HL-60 (cell line): Measurements from ENCODE around the gene ADAT3.
"Not testable (repeated sequence)": the region's sequence is repeated elsewhere in the genome, so short reads cannot be mapped to it uniquely, and the experiment has no call there.

Experiments used
- GABPA ChIP-seq: IDR thresholded peaks from 2 replicates; pipeline ENCODE4 v1.6.1; 2012; ENCODE audit warnings: low read depth
- POLR2AphosphoS5 ChIP-seq: IDR thresholded peaks from 2 replicates; pipeline ENCODE4 v1.6.1; 2012; ENCODE audit warnings: low read depth
- TF ChIP-seq, protein P1 (sequence below): IDR thresholded peaks from one replicate; pipeline ENCODE4 v1.5.1; 2011; ENCODE audit warnings: low read length, control low read depth, inconsistent platforms; ENCODE audit not compliant: insufficient read depth
- TF ChIP-seq, protein P2 (sequence below): IDR thresholded peaks from 2 replicates; pipeline ENCODE4 v1.6.1; 2012; ENCODE audit warnings: low read depth; ENCODE audit not compliant: insufficient replicate concordance

GRCh38 chr19:1878583-1878982 is 26.6 kb upstream of the ADAT3 start:
- TF ChIP-seq, protein P1, sequence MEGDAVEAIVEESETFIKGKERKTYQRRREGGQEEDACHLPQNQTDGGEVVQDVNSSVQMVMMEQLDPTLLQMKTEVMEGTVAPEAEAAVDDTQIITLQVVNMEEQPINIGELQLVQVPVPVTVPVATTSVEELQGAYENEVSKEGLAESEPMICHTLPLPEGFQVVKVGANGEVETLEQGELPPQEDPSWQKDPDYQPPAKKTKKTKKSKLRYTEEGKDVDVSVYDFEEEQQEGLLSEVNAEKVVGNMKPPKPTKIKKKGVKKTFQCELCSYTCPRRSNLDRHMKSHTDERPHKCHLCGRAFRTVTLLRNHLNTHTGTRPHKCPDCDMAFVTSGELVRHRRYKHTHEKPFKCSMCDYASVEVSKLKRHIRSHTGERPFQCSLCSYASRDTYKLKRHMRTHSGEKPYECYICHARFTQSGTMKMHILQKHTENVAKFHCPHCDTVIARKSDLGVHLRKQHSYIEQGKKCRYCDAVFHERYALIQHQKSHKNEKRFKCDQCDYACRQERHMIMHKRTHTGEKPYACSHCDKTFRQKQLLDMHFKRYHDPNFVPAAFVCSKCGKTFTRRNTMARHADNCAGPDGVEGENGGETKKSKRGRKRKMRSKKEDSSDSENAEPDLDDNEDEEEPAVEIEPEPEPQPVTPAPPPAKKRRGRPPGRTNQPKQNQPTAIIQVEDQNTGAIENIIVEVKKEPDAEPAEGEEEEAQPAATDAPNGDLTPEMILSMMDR = not testable (repeated sequence)
- TF ChIP-seq, protein P2, sequence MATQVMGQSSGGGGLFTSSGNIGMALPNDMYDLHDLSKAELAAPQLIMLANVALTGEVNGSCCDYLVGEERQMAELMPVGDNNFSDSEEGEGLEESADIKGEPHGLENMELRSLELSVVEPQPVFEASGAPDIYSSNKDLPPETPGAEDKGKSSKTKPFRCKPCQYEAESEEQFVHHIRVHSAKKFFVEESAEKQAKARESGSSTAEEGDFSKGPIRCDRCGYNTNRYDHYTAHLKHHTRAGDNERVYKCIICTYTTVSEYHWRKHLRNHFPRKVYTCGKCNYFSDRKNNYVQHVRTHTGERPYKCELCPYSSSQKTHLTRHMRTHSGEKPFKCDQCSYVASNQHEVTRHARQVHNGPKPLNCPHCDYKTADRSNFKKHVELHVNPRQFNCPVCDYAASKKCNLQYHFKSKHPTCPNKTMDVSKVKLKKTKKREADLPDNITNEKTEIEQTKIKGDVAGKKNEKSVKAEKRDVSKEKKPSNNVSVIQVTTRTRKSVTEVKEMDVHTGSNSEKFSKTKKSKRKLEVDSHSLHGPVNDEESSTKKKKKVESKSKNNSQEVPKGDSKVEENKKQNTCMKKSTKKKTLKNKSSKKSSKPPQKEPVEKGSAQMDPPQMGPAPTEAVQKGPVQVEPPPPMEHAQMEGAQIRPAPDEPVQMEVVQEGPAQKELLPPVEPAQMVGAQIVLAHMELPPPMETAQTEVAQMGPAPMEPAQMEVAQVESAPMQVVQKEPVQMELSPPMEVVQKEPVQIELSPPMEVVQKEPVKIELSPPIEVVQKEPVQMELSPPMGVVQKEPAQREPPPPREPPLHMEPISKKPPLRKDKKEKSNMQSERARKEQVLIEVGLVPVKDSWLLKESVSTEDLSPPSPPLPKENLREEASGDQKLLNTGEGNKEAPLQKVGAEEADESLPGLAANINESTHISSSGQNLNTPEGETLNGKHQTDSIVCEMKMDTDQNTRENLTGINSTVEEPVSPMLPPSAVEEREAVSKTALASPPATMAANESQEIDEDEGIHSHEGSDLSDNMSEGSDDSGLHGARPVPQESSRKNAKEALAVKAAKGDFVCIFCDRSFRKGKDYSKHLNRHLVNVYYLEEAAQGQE = not testable (repeated sequence)
- TF ChIP-seq POLR2AphosphoS5, GABPA: not testable (repeated sequence)
